RWPE2 (cell line): ENCODE data around the gene FHIT.

Experiments
- ATAC-seq: fragments of 200-7000 bp; cut with Tn5 transposase; 3 replicates; pipeline ENCODE4 v1.9.1; 2021; ENCODE audit warnings: low read depth
- DNase-seq: peaks from one replicate; pipeline ENCODE4 v3.0.0-alpha.2; 2020; ENCODE audit warnings: low spot score
- H3K27ac ChIP-seq: fragments of 450-650 bp; 2 replicates; pipeline ENCODE4 v1.5.1; 2017; ENCODE audit warnings: mild to moderate bottlenecking; ENCODE audit not compliant: poor library complexity, severe bottlenecking
- H3K27me3 ChIP-seq: fragments of 250-450 bp; sonication (Bioruptor Pico); 2 replicates; pipeline ENCODE4 v1.5.1; 2021; ENCODE audit warnings: mild to moderate bottlenecking, moderate library complexity; ENCODE audit not compliant: insufficient read depth, poor library complexity, severe bottlenecking
- H3K36me3 ChIP-seq: fragments of 250-450 bp; sonication (Bioruptor Pico); 2 replicates; pipeline ENCODE4 v1.5.1; 2020; ENCODE audit warnings: low read depth, mild to moderate bottlenecking, moderate library complexity
- H3K4me1 ChIP-seq: fragments of 250-450 bp; sonication (Bioruptor Pico); 2 replicates; pipeline ENCODE4 v1.5.1; 2021; ENCODE audit warnings: mild to moderate bottlenecking, moderate library complexity; ENCODE audit not compliant: insufficient read depth, poor library complexity, severe bottlenecking
- H3K4me3 ChIP-seq: fragments of 250-450 bp; sonication (Bioruptor Pico); 2 replicates; pipeline ENCODE4 v1.5.1; 2021; ENCODE audit warnings: mild to moderate bottlenecking, moderate library complexity; ENCODE audit not compliant: severe bottlenecking
- H3K9me3 ChIP-seq: fragments of 250-450 bp; sonication (Bioruptor Pico); 2 replicates; pipeline ENCODE4 v1.5.1; 2021; ENCODE audit warnings: mild to moderate bottlenecking, moderate library complexity; ENCODE audit not compliant: severe bottlenecking
- TF ChIP-seq, protein P1 (sequence below): fragments of 450-650 bp; IDR thresholded peaks from one replicate; pipeline ENCODE4 v1.5.1; 2017; ENCODE audit warnings: mild to moderate bottlenecking, moderate library complexity; ENCODE audit not compliant: poor library complexity, severe bottlenecking

Gene FHIT

DNA sequence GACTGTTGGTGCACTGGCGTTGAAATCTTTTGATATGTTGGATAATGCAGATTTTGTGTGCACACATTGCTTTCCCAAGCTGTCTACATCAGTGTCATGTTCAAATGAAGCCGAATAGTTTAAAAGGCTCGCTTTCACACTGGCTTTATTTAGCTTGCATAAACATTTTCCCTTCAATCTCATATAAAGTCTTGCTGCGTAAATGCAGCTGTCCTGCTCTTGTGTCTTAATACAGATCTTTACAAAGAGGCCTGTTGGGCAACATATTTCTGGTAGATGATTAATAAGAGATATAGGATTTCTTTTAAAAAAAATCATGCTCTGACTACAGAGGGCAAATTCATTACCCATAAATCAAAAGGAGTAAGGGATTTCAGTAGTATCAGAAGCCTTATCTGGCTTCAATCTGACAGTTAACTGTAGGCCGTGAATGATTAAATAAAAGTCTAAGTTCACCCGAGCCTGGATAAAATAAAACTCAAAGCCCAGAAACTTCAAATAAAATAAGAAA, 937.2 kb downstream of the FHIT start:
- Histone ChIP-seq H3K27ac (no peak overlapping the region), H3K9me3 (no peaks in the 10 kb centered on the region), H3K4me3 (no peak overlapping the region), H3K36me3 (no peaks in the 10 kb centered on the region), H3K4me1 (no peaks in the 10 kb centered on the region), H3K27me3 (no peaks in the 10 kb centered on the region)
- TF ChIP-seq, protein P1, sequence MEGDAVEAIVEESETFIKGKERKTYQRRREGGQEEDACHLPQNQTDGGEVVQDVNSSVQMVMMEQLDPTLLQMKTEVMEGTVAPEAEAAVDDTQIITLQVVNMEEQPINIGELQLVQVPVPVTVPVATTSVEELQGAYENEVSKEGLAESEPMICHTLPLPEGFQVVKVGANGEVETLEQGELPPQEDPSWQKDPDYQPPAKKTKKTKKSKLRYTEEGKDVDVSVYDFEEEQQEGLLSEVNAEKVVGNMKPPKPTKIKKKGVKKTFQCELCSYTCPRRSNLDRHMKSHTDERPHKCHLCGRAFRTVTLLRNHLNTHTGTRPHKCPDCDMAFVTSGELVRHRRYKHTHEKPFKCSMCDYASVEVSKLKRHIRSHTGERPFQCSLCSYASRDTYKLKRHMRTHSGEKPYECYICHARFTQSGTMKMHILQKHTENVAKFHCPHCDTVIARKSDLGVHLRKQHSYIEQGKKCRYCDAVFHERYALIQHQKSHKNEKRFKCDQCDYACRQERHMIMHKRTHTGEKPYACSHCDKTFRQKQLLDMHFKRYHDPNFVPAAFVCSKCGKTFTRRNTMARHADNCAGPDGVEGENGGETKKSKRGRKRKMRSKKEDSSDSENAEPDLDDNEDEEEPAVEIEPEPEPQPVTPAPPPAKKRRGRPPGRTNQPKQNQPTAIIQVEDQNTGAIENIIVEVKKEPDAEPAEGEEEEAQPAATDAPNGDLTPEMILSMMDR = no peak
- DNase-seq (no peak), ATAC-seq (no peak)

DNA sequence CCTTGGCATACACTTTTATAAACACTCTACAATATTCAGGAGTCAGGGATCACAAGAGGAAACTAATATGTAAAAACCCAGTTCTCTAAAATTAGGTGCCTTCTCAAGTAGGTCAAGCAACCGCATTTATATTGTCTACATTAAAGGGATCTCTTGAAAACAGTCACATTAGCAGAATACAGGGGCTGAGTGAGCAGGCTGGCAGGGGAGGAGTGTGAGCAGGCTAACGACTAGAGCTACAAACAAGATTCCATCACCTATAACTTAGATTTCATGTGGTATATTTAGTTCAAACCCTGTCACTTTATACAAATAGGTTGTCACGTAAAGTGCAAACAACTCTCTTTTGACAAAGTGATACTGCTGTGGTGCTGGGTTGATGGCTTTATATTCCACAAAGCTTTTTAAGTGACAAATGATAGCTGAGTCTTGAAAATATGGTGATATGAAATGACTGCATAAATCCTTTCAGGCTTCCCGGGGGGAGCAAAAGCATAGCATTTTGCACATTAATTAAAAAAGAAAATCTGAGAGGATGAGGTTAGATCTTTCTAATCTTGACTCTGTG, 937.9 kb downstream of the FHIT start:
- TF ChIP-seq, protein P1 = no peak
- Histone ChIP-seq H3K36me3 (no peaks in the 10 kb centered on the region), H3K4me1 (no peaks in the 10 kb centered on the region), H3K9me3 (no peaks in the 10 kb centered on the region), H3K27me3 (no peaks in the 10 kb centered on the region), H3K4me3 (no peak overlapping the region), H3K27ac (no peak overlapping the region)
- no peak for DNase-seq
- ATAC-seq = no peak

DNA sequence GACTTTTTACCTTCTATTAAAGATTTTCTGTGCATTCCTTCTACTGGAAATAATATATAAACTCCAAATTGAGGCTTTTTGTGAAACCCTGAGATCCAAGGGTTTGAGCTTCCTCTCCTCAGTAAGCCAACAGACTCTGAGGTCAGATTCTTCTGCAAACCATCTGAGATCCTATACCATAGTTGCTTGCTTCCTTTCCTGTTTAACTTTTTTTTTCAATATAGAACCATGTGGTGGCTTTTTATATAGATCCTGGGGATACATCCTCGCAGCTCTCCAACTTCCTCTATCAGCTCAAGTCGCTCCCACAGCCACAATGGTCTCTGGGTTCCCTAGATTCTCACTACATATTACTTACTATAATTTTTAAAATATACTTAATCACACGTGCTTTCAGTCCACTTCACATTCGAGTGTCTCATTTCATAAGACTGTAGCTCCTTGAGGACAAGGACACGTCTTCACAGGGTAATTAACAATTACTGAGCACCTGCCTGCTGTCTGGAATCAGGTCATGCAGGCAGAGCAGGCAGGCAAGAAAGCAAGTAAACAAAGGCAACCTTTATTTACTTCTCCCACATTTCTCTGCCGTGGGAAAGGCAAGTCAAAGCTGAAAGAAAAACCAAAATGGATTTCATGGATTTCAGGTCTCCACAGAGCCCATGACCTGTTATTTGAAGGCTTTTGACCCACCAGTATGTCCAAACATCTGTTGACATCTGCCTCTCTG, 941.5 kb downstream of the FHIT start:
- no peaks in the 10 kb centered on the region for H3K9me3 ChIP-seq
- no peaks in the 10 kb centered on the region for H3K27me3 ChIP-seq
- no peak for DNase-seq
- no peaks in the 10 kb centered on the region for H3K4me1 ChIP-seq
- no peak overlapping the region for H3K4me3 ChIP-seq
- H3K36me3 ChIP-seq = no peaks in the 10 kb centered on the region
- TF ChIP-seq, protein P1 = no peak
- no peak for ATAC-seq
- no peak overlapping the region for H3K27ac ChIP-seq

DNA sequence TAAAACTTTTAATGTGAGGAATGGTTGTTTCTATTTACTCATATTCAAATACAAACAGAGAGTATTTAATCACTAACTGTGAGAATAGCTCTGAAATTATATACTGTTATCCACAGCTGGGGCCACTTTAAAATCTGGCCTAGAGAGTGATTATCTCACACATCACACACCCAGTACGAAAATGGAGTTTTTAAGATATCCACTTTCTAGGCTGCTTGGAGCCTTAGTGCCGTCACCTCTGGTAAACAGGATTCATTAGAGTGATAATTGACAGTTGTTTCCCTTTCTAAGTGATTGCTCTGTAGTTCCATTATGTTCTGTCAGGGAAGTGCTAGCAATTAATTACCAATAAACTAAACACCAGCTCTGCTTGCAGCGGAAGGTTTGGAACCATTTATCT, 942.4 kb downstream of the FHIT start:
- H3K27me3 ChIP-seq = no peaks in the 10 kb centered on the region
- no peaks in the 10 kb centered on the region for H3K36me3 ChIP-seq
- H3K27ac ChIP-seq = no peak overlapping the region
- ATAC-seq = no peak
- H3K9me3 ChIP-seq = no peaks in the 10 kb centered on the region
- no peak for DNase-seq
- no peaks in the 10 kb centered on the region for H3K4me1 ChIP-seq
- H3K4me3 ChIP-seq = no peak overlapping the region
- TF ChIP-seq, protein P1 = no peak

DNA sequence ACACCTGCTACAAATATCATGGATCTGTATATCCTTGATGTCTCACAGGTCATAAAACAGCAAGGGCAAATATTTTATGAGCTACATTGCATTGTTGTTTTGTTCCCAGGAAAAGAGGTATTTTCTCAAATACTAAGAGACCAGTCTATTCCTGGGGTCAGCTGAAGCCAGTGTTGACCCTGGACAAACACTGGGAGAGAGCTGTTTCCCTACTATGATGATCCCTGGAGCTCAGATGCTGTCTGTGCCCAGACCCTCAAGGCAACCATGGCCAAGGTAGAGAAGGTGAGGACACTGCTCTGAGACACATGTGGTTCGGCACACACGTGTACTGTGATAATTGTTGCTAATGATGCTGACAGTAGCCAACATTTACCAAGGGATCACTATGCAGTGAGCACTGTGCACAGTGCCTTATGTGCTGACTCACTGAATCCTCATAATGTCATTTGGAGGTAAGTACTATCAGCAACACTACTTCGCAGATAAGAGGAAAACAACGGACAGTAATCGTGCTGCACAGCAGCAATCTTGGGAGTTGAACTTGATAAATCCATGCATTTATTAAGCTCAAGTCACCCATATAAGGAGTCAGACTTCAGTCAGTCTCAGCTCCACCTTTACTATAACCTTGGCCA, 943.6 kb downstream of the FHIT start:
- DNase-seq = no peak

More for the DNA sequence above, 943.6 kb downstream of the FHIT start:
- no peak for ATAC-seq
- Histone ChIP-seq H3K27ac (no peak overlapping the region), H3K4me1 (no peaks in the 10 kb centered on the region), H3K4me3 (no peak overlapping the region), H3K36me3 (no peaks in the 10 kb centered on the region), H3K27me3 (no peaks in the 10 kb centered on the region), H3K9me3 (no peaks in the 10 kb centered on the region)
- TF ChIP-seq, protein P1 = no peak
